HepG2 (cell line): ENCODE data around the gene APOA1. TPM values are rescaled to one million over a fixed set of nuclear protein-coding genes. Genes with fewer than 3 reads are reported as not detected.

ENCODE experiments used
- ARID3A ChIP-seq: IDR thresholded peaks from 2 replicates; pipeline ENCODE4 v1.6.1; 2012; ENCODE audit warnings: low read depth, low read length, improper control_type of control experiment
- ELK4 ChIP-seq: sonication (generic); formaldehyde crosslinking; IDR thresholded peaks from 2 replicates; pipeline ENCODE4 v1.9.0; 2021; ENCODE audit warnings: missing genetic modification reagents, borderline replicate concordance
- GZF1 ChIP-seq: sonication (generic); formaldehyde crosslinking; IDR thresholded peaks from 2 replicates; pipeline ENCODE4 v1.5.1; 2020; ENCODE audit warnings: mild to moderate bottlenecking, missing genetic modification reagents
- JUN ChIP-seq: sonication (generic); formaldehyde crosslinking; IDR thresholded peaks from 2 replicates; pipeline ENCODE4 v1.4.0; 2020; ENCODE audit warnings: mild to moderate bottlenecking, missing genetic modification reagents
- KDM6A ChIP-seq: IDR thresholded peaks from 2 replicates; pipeline ENCODE4 v1.6.1; 2016; ENCODE audit warnings: low read depth
- MYNN ChIP-seq: sonication (generic); formaldehyde crosslinking; IDR thresholded peaks from 2 replicates; pipeline ENCODE4 v1.4.0; 2020; ENCODE audit warnings: mild to moderate bottlenecking, low read depth, missing genetic modification reagents
- PHF21A ChIP-seq: sonication (generic); formaldehyde crosslinking; IDR thresholded peaks from 2 replicates; pipeline ENCODE4 v1.5.0; 2020; ENCODE audit warnings: mild to moderate bottlenecking, missing genetic modification reagents
- PRMT3 ChIP-seq: sonication (generic); formaldehyde crosslinking; IDR thresholded peaks from 2 replicates; pipeline ENCODE4 v1.8.1; 2022; ENCODE audit warnings: low read depth, mild to moderate bottlenecking, moderate library complexity, missing genetic modification reagents, borderline replicate concordance
- SMC3 ChIP-seq: IDR thresholded peaks from 2 replicates; pipeline ENCODE4 v1.6.1; 2011; ENCODE audit warnings: low read length, improper control_type of control experiment
- U2AF2 ChIP-seq: fragments of 200-400 bp; formaldehyde crosslinking; IDR thresholded peaks from 2 replicates; pipeline ENCODE4 v1.6.1; 2017; ENCODE audit warnings: low read depth, mild to moderate bottlenecking, low read length
- ZMYM2 ChIP-seq: sonication (generic); formaldehyde crosslinking; IDR thresholded peaks from 2 replicates; pipeline ENCODE4 v1.8.0; 2022; ENCODE audit warnings: mild to moderate bottlenecking, missing genetic modification reagents
- ZMYM4 ChIP-seq: sonication (generic); formaldehyde crosslinking; IDR thresholded peaks from 2 replicates; pipeline ENCODE4 v1.8.1; 2023; ENCODE audit warnings: mild to moderate bottlenecking, missing genetic modification reagents
- ZNF543 ChIP-seq: sonication (generic); formaldehyde crosslinking; IDR thresholded peaks from 2 replicates; pipeline ENCODE4 v1.4.0; 2020; ENCODE audit warnings: mild to moderate bottlenecking, missing genetic modification reagents
- ZNF570 ChIP-seq: sonication (generic); formaldehyde crosslinking; IDR thresholded peaks from 2 replicates; pipeline ENCODE4 v1.4.0; 2020; ENCODE audit warnings: mild to moderate bottlenecking, missing genetic modification reagents, borderline replicate concordance
- ZNF678 ChIP-seq: sonication (generic); formaldehyde crosslinking; IDR thresholded peaks from 2 replicates; pipeline ENCODE4 v1.4.0; 2020; ENCODE audit warnings: mild to moderate bottlenecking, missing genetic modification reagents
- ZNF792 ChIP-seq: IDR thresholded peaks from 2 replicates; pipeline ENCODE4 v1.6.1; 2016
- ZNF883 ChIP-seq: sonication (generic); formaldehyde crosslinking; IDR thresholded peaks from 2 replicates; pipeline ENCODE4 v1.5.1; 2020; ENCODE audit warnings: mild to moderate bottlenecking, missing genetic modification reagents; ENCODE audit errors: not compliant biosample characterization
- polyA plus RNA-seq, 8 experiments: library from polyadenylated mRNA; depleted of rRNA in 3 of 8; stranded (reverse) in 7 of 8; unstranded in 1 of 8; fragments of >200 nt; fragmentation: Illumina TruSeq in 4 of 8; extraction: Trizol in 4 of 8; gene quantifications; 2 replicates each; pipeline versions ENCODE4 v1.2.1 to v1.2.3, GENCODE V29; 2011 to 2016; ENCODE audit warnings: low read depth in 4 of 8, missing spikeins in 1 of 8, mixed read lengths in 1 of 8; ENCODE audit not compliant: insufficient read depth in 1 of 8
- total RNA-seq, 5 experiments: library from RNA; depleted of rRNA; stranded (reverse); fragments of >200 nt; fragmentation: Illumina TruSeq; extraction: Trizol; gene quantifications; 2 replicates each; pipeline ENCODE4 v1.2.3, GENCODE V29; 2016; ENCODE audit warnings: low read depth in 1 of 5
- TF ChIP-seq, protein P1 (sequence below): sonication (generic); formaldehyde crosslinking; conservative IDR thresholded peaks from 2 replicates; pipeline ENCODE4 v1.4.0; 2020; ENCODE audit warnings: missing genetic modification reagents
- TF ChIP-seq, protein P2 (sequence below), 2 experiments: sonication (generic) in 1 of 2; formaldehyde crosslinking in 1 of 2; IDR thresholded peaks; 2 replicates each; pipeline versions ENCODE4 v1.4.0 to v1.6.1; 2018 to 2020; ENCODE audit warnings: missing genetic modification reagents in 2 of 2, borderline replicate concordance in 1 of 2, low read depth in 1 of 2, mild to moderate bottlenecking in 1 of 2, missing biosample characterization in 1 of 2
- TF ChIP-seq, protein P3 (sequence below): sonication (generic); formaldehyde crosslinking; IDR thresholded peaks from 2 replicates; pipeline ENCODE4 v1.9.0; 2021; ENCODE audit warnings: missing genetic modification reagents, borderline replicate concordance

The APOA1 gene
- total and polyA plus RNA-seq, 2 of the 13 experiments (the other 11 are each of a cell fraction or from before 2014, with no cell fraction given) = 1,973 to 5,485 TPM

GRCh38 chr11:116826751-116827431, 10.5 kb downstream of the APOA1 start (continued):
- no peak; the same call in 1 of the 2 replicates for TF ChIP-seq JUN
- TF ChIP-seq, protein P1, sequence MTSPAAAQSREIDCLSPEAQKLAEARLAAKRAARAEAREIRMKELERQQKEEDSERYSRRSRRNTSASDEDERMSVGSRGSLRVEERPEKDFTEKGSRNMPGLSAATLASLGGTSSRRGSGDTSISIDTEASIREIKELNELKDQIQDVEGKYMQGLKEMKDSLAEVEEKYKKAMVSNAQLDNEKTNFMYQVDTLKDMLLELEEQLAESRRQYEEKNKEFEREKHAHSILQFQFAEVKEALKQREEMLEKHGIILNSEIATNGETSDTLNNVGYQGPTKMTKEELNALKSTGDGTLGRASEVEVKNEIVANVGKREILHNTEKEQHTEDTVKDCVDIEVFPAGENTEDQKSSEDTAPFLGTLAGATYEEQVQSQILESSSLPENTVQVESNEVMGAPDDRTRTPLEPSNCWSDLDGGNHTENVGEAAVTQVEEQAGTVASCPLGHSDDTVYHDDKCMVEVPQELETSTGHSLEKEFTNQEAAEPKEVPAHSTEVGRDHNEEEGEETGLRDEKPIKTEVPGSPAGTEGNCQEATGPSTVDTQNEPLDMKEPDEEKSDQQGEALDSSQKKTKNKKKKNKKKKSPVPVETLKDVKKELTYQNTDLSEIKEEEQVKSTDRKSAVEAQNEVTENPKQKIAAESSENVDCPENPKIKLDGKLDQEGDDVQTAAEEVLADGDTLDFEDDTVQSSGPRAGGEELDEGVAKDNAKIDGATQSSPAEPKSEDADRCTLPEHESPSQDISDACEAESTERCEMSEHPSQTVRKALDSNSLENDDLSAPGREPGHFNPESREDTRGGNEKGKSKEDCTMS (CRISPR knock-in tag) = no peak
- peak; percentile 96 for TF ChIP-seq PHF21A (CRISPR knock-in tag)
- peak; percentile 76 for TF ChIP-seq KDM6A
- TF ChIP-seq SMC3 = peak; percentile 49; the same call in 1 of the 2 replicates
- no peak for TF ChIP-seq GZF1 (CRISPR knock-in tag)
- TF ChIP-seq, protein P2, sequence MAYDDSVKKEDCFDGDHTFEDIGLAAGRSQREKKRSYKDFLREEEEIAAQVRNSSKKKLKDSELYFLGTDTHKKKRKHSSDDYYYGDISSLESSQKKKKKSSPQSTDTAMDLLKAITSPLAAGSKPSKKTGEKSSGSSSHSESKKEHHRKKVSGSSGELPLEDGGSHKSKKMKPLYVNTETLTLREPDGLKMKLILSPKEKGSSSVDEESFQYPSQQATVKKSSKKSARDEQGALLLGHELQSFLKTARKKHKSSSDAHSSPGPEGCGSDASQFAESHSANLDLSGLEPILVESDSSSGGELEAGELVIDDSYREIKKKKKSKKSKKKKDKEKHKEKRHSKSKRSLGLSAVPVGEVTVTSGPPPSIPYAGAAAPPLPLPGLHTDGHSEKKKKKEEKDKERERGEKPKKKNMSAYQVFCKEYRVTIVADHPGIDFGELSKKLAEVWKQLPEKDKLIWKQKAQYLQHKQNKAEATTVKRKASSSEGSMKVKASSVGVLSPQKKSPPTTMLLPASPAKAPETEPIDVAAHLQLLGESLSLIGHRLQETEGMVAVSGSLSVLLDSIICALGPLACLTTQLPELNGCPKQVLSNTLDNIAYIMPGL (CRISPR knock-in tag; IDR thresholded peaks at IDR 0.05; ENCODE audit: borderline replicate concordance in 1 of 2, low read depth in 1 of 2) = peak; percentile 51 to 66; a peak in 3 of 4 replicates
- no peak for TF ChIP-seq ZNF570 (CRISPR knock-in tag)
- TF ChIP-seq ZNF543 = peak; percentile 71; the same call in 1 of the 2 replicates
- 0 out of 2 replicates have a peak, but pooled peaks have one; percentile 24 for TF ChIP-seq MYNN (CRISPR knock-in tag)
- peak; percentile 91 for TF ChIP-seq ZMYM2 (CRISPR knock-in tag)
- no peak for TF ChIP-seq PRMT3 (CRISPR knock-in tag)
- peak; percentile 82 for TF ChIP-seq ZMYM4
- no peak for TF ChIP-seq ZNF678 (CRISPR knock-in tag)
- TF ChIP-seq ZNF792 = peak; percentile 59; the same call in 1 of the 2 replicates
- no peak for TF ChIP-seq U2AF2
- TF ChIP-seq ARID3A = peak; percentile 86
- TF ChIP-seq ZNF883 (CRISPR knock-in tag) = peak; percentile 63
- TF ChIP-seq, protein P3, sequence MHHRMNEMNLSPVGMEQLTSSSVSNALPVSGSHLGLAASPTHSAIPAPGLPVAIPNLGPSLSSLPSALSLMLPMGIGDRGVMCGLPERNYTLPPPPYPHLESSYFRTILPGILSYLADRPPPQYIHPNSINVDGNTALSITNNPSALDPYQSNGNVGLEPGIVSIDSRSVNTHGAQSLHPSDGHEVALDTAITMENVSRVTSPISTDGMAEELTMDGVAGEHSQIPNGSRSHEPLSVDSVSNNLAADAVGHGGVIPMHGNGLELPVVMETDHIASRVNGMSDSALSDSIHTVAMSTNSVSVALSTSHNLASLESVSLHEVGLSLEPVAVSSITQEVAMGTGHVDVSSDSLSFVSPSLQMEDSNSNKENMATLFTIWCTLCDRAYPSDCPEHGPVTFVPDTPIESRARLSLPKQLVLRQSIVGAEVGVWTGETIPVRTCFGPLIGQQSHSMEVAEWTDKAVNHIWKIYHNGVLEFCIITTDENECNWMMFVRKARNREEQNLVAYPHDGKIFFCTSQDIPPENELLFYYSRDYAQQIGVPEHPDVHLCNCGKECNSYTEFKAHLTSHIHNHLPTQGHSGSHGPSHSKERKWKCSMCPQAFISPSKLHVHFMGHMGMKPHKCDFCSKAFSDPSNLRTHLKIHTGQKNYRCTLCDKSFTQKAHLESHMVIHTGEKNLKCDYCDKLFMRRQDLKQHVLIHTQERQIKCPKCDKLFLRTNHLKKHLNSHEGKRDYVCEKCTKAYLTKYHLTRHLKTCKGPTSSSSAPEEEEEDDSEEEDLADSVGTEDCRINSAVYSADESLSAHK = no peak
- no peak for TF ChIP-seq ELK4
